K562 (cell line): ENCODE results near the gene DYNC1H1. TPM values are rescaled to one million over a fixed set of nuclear protein-coding genes. Genes with fewer than 3 reads are reported as not detected.

ENCODE experiments used
- STAT5A ChIP-seq: IDR thresholded peaks from 2 replicates; pipeline ENCODE4 v1.6.1; 2012; ENCODE audit warnings: low read length, inconsistent platforms, borderline replicate concordance
- polyA plus RNA-seq, 8 experiments: library from polyadenylated mRNA; depleted of rRNA in 4 of 8; stranded (reverse) in 5 of 8; unstranded in 3 of 8; fragments of >200 nt; fragmentation: Nextera tagmentation in 2 of 8; fragmentation: Illumina TruSeq in 1 of 8; extraction: Ambion mirVana in 2 of 8; extraction: Trizol in 1 of 8; gene quantifications; 2 replicates each; pipeline versions ENCODE4 v1.2.1 to v1.2.3, GENCODE V29; 2011 to 2014; ENCODE audit warnings: inconsistent platforms in 1 of 8, missing spikeins in 1 of 8
- total RNA-seq, 7 experiments: library from RNA; depleted of rRNA in 6 of 7; stranded (reverse); fragments of >200 nt in 6 of 7; fragmentation: Illumina TruSeq in 2 of 7; extraction: Trizol in 2 of 7; gene quantifications; 2 replicates each; pipeline versions ENCODE4 v1.2.1 to v1.2.3, GENCODE V29; 2011 to 2021; ENCODE audit warnings: low replicate concordance in 1 of 7
- TF ChIP-seq, protein P1 (sequence below), 3 experiments: fragments of 200-800 bp in 1 of 3; fragments of 250-450 bp in 1 of 3; fragments of 450-650 bp in 1 of 3; sonication (Bioruptor Pico) in 1 of 3; sonication (Bioruptor generic) in 1 of 3; formaldehyde crosslinking in 1 of 3; IDR thresholded peaks; 2 replicates each; pipeline versions ENCODE4 v1.6.1 to v1.8.0; 2016 to 2022; ENCODE audit warnings: mild to moderate bottlenecking in 2 of 3, missing genetic modification characterization in 2 of 3, missing compliant biosample characterization in 1 of 3, moderate library complexity in 1 of 3
- TF ChIP-seq, protein P2 (sequence below), 2 experiments: fragments of 450-650 bp in 1 of 2; sonication (generic) in 1 of 2; formaldehyde crosslinking in 1 of 2; IDR thresholded peaks; 2 replicates each; pipeline versions ENCODE4 v1.7.1 to v1.9.0; 2016 to 2022; ENCODE audit warnings: inconsistent platforms in 1 of 2, mild to moderate bottlenecking in 1 of 2, missing genetic modification reagents in 1 of 2

Gene DYNC1H1
- total and polyA plus RNA-seq, 9 of the 15 experiments (the other 6 are each of a cell fraction or from before 2014, with no cell fraction given): 31.9 to 335 (median 115) TPM

DNA sequence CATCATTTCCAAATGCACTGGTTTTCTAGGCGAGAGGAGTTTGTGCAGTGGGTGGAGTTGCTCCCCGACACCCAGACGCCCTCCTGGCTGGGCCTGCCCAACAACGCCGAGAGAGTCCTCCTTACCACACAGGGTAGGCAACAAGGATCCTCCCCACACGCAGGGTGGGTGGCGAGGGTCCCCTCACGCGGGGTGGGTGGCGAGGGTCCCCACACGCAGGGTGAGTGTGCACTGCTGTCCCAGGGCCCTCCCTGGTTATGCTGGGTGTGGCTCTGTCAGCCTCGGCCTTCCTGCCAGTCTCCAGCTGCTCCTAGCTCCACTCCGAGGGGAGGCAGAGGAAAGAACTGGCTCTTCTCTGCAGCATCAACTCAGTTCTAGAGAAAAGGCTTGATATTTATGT lies 80.2 kb downstream of the DYNC1H1 start (continued):
- TF ChIP-seq, protein P1, sequence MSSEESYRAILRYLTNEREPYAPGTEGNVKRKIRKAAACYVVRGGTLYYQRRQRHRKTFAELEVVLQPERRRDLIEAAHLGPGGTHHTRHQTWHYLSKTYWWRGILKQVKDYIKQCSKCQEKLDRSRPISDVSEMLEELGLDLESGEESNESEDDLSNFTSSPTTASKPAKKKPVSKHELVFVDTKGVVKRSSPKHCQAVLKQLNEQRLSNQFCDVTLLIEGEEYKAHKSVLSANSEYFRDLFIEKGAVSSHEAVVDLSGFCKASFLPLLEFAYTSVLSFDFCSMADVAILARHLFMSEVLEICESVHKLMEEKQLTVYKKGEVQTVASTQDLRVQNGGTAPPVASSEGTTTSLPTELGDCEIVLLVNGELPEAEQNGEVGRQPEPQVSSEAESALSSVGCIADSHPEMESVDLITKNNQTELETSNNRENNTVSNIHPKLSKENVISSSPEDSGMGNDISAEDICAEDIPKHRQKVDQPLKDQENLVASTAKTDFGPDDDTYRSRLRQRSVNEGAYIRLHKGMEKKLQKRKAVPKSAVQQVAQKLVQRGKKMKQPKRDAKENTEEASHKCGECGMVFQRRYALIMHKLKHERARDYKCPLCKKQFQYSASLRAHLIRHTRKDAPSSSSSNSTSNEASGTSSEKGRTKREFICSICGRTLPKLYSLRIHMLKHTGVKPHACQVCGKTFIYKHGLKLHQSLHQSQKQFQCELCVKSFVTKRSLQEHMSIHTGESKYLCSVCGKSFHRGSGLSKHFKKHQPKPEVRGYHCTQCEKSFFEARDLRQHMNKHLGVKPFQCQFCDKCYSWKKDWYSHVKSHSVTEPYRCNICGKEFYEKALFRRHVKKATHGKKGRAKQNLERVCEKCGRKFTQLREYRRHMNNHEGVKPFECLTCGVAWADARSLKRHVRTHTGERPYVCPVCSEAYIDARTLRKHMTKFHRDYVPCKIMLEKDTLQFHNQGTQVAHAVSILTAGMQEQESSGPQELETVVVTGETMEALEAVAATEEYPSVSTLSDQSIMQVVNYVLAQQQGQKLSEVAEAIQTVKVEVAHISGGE (CRISPR knock-in tag; IDR thresholded peaks at IDR 0.05): no peak
- no peak for TF ChIP-seq STAT5A
- TF ChIP-seq, protein P2, sequence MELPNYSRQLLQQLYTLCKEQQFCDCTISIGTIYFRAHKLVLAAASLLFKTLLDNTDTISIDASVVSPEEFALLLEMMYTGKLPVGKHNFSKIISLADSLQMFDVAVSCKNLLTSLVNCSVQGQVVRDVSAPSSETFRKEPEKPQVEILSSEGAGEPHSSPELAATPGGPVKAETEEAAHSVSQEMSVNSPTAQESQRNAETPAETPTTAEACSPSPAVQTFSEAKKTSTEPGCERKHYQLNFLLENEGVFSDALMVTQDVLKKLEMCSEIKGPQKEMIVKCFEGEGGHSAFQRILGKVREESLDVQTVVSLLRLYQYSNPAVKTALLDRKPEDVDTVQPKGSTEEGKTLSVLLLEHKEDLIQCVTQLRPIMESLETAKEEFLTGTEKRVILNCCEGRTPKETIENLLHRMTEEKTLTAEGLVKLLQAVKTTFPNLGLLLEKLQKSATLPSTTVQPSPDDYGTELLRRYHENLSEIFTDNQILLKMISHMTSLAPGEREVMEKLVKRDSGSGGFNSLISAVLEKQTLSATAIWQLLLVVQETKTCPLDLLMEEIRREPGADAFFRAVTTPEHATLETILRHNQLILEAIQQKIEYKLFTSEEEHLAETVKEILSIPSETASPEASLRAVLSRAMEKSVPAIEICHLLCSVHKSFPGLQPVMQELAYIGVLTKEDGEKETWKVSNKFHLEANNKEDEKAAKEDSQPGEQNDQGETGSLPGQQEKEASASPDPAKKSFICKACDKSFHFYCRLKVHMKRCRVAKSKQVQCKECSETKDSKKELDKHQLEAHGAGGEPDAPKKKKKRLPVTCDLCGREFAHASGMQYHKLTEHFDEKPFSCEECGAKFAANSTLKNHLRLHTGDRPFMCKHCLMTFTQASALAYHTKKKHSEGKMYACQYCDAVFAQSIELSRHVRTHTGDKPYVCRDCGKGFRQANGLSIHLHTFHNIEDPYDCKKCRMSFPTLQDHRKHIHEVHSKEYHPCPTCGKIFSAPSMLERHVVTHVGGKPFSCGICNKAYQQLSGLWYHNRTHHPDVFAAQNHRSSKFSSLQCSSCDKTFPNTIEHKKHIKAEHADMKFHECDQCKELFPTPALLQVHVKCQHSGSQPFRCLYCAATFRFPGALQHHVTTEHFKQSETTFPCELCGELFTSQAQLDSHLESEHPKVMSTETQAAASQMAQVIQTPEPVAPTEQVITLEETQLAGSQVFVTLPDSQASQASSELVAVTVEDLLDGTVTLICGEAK (IDR thresholded peaks at IDR 0.05): no peak
- TF ChIP-seq, protein P2 (CRISPR knock-in tag; IDR thresholded peaks at IDR 0.05): no peak
